Activated naive CD4-positive, alpha-beta T cell treated with Interleukin-2 at 50 U/mL for 16 hours (primary cell): ENCODE data around the gene ANGEL1.

Experiments
- DNase-seq: peaks from one replicate; pipeline ENCODE4 v3.0.0-alpha.2; 2020

Gene ANGEL1

GRCh38 chr14:76763096-76764041, 49.3 kb downstream of the ANGEL1 start:
- no peak for DNase-seq

GRCh38 chr14:76762411-76763095, 50.1 kb downstream of the ANGEL1 start:
- DNase-seq = no peak

GRCh38 chr14:76761960-76762410, 50.7 kb downstream of the ANGEL1 start:
- no peak for DNase-seq

- DNase-seq = peak; percentile 66
Measured at GRCh38 chr14:76761136-76761959, 51.3 kb downstream of the ANGEL1 start, which contains the start of gene VASH1. TSS of gene VASH1 (plus strand) at chr14:76761468. CDS start at chr14:76762822, 1,354 bp downstream.

- DNase-seq = no peak
Measured at GRCh38 chr14:76760331-76761135, 52.1 kb downstream of the ANGEL1 start.

- DNase-seq = no peak
Measured at GRCh38 chr14:76759589-76759988, 53.1 kb downstream of the ANGEL1 start.

GRCh38 chr14:76756371-76756750, 56.3 kb downstream of the ANGEL1 start:
- DNase-seq = no peak

- no peak for DNase-seq
Measured at GRCh38 chr14:76755610-76756370, 56.9 kb downstream of the ANGEL1 start.

GRCh38 chr14:76754586-76754985, 58.1 kb downstream of the ANGEL1 start:
- no peak for DNase-seq

GRCh38 chr14:76753541-76754198, 59.0 kb downstream of the ANGEL1 start:
- no peak for DNase-seq

- no peak for DNase-seq
Measured at GRCh38 chr14:76752744-76753143, 59.9 kb downstream of the ANGEL1 start.

- DNase-seq = no peak
Measured at GRCh38 chr14:76742966-76743365, 69.7 kb downstream of the ANGEL1 start.

- no peak for DNase-seq
Measured at GRCh38 chr14:76742185-76742584, 70.5 kb downstream of the ANGEL1 start.

- no peak for DNase-seq
Measured at GRCh38 chr14:76741074-76741473, 71.6 kb downstream of the ANGEL1 start.
